B cell (primary cell): Measurements from ENCODE around the gene MAGIX. TPM values are rescaled to one million over a fixed set of nuclear protein-coding genes. Genes with fewer than 3 reads are reported as not detected.
A peak's percentile ranks its signal among the peaks of the same experiment; 100 is the strongest.

Experiments used
- ATAC-seq: fragments of 200-7000 bp; cut with Tn5 transposase; one replicate; pipeline ENCODE4 v1.10.0; 2021; ENCODE audit warnings: low read depth, mild to moderate bottlenecking, moderate number of reproducible peaks, moderate library complexity
- CTCF ChIA-PET: fragments of 350-600 bp; sonication (Branson Sonifier 250); formaldehyde crosslinking; loops from one replicate; lab custom pipeline; 2021; ENCODE audit warnings: antibody characterized with exemption, inconsistent platforms; lab: Charles Lee
- POLR2A ChIA-PET: fragments of 350-600 bp; sonication (Branson Sonifier 250); formaldehyde crosslinking; loops from one replicate; lab custom pipeline; 2021; ENCODE audit warnings: antibody characterized with exemption; lab: Charles Lee
- DNase-seq: peaks from one replicate; pipeline ENCODE4 v3.0.0; 2013
- H2AFZ ChIP-seq: 2 replicates; pipeline ENCODE4 v1.6.1; 2012; ENCODE audit warnings: mild to moderate bottlenecking, low read depth, low read length; ENCODE audit not compliant: insufficient read depth, poor library complexity, severe bottlenecking
- H3K27ac ChIP-seq, 2 donors: 1 replicate in 1 of 2; 2 replicates in 1 of 2; pipeline ENCODE4 v1.5.1; 2012 to 2013; ENCODE audit warnings: low read length in 2 of 2, mild to moderate bottlenecking in 2 of 2, moderate library complexity in 1 of 2
- H3K27me3 ChIP-seq, 4 experiments: fragments of 200-600 bp in 1 of 4; sonication (generic) in 1 of 4; replicated peaks in 1 of 4; 1 replicate in 2 of 4; 2 replicates in 2 of 4; pipeline versions ENCODE4 v1.6.1 to v1.7.0; 2013 to 2016; ENCODE audit warnings: low read length in 3 of 4, mild to moderate bottlenecking in 2 of 4, mixed read lengths in 1 of 4, moderate library complexity in 1 of 4; ENCODE audit not compliant: insufficient read depth in 4 of 4, control insufficient read depth in 3 of 4; ENCODE audit errors: control extremely low read depth in 1 of 4
- H3K36me3 ChIP-seq, 2 experiments: replicated peaks in 1 of 2; 1 replicate in 1 of 2; 2 replicates in 1 of 2; pipeline versions ENCODE4 v1.6.1 to v1.7.1; 2013; ENCODE audit warnings: low read length in 1 of 2; ENCODE audit not compliant: insufficient read depth in 2 of 2, control insufficient read depth in 1 of 2; ENCODE audit errors: control extremely low read depth in 1 of 2, extremely low read depth in 1 of 2
- H3K4me1 ChIP-seq, 2 donors: fragments of 200-600 bp in 1 of 2; sonication (generic) in 1 of 2; 1 replicate in 1 of 2; 2 replicates in 1 of 2; pipeline versions ENCODE4 v1.5.1 to v1.6.1; 2013 to 2017; ENCODE audit warnings: low read length in 2 of 2; ENCODE audit not compliant: control insufficient read depth in 2 of 2, insufficient read depth in 2 of 2
- H3K4me2 ChIP-seq: replicated peaks from 2 replicates; pipeline ENCODE3; 2012; ENCODE audit warnings: mild to moderate bottlenecking, low read depth, low read length; ENCODE audit not compliant: poor library complexity, severe bottlenecking
- H3K4me3 ChIP-seq, 5 experiments: fragments of 200-600 bp in 1 of 5; sonication (generic) in 1 of 5; 1 replicate in 3 of 5; 2 replicates in 2 of 5; pipeline versions ENCODE4 v1.5.1 to v1.7.0; 2011 to 2016; ENCODE audit warnings: low read length in 4 of 5, mild to moderate bottlenecking in 4 of 5, low read depth in 2 of 5, control low read depth in 1 of 5, moderate library complexity in 1 of 5; ENCODE audit not compliant: insufficient read depth in 1 of 5; ENCODE audit errors: control extremely low read depth in 1 of 5, extremely low read depth in 1 of 5
- H3K79me2 ChIP-seq: fragments of 200-600 bp; sonication (generic); one replicate; pipeline ENCODE4 v1.6.0; 2016; ENCODE audit warnings: low read length; ENCODE audit not compliant: control insufficient read depth, insufficient read depth
- H3K9ac ChIP-seq: fragments of 200-600 bp; sonication (generic); 2 replicates; pipeline ENCODE4 v1.6.1; 2017; ENCODE audit warnings: mild to moderate bottlenecking, low read length, moderate library complexity
- H3K9me3 ChIP-seq, 3 donors: one replicate each; pipeline versions ENCODE4 v1.6.1 to v1.7.1; 2013; ENCODE audit warnings: low read length in 2 of 3; ENCODE audit not compliant: control insufficient read depth in 2 of 3, insufficient read depth in 1 of 3; ENCODE audit errors: control extremely low read depth in 1 of 3
- H4K20me1 ChIP-seq: 2 replicates; pipeline ENCODE4 v1.6.0; 2012; ENCODE audit warnings: mild to moderate bottlenecking, low read length; ENCODE audit not compliant: insufficient read depth, control insufficient read depth, poor library complexity, severe bottlenecking
- H3K27ac Mint-ChIP-seq: one replicate; pipeline ENCODE4 v1.8.0; 2021; ENCODE audit warnings: mixed read lengths
- H3K27me3 Mint-ChIP-seq: one replicate; pipeline ENCODE4 v1.8.0; 2021; ENCODE audit warnings: mixed read lengths
- H3K4me1 Mint-ChIP-seq: one replicate; pipeline ENCODE4 v1.8.0; 2021; ENCODE audit warnings: mixed read lengths
- H3K4me3 Mint-ChIP-seq: one replicate; pipeline ENCODE4 v1.8.0; 2021; ENCODE audit warnings: mixed read lengths
- H3K9me3 Mint-ChIP-seq: one replicate; pipeline ENCODE4 v1.8.0; 2022; ENCODE audit warnings: mixed read lengths; ENCODE audit not compliant: insufficient read depth
- EZH2 ChIP-seq: IDR thresholded peaks from 2 replicates; pipeline ENCODE4 v1.6.1; 2012; ENCODE audit warnings: borderline replicate concordance, low read depth, mild to moderate bottlenecking, moderate library complexity, low read length; ENCODE audit not compliant: insufficient read depth, poor library complexity, severe bottlenecking
- WGBS: methylation state at CpG from one replicate; pipeline ENCODE4 v1.1.5; 2013; ENCODE audit warnings: missing lambda C conversion rate; ENCODE audit not compliant: insufficient coverage; 5-methylcytosine and 5-hydroxymethylcytosine counted together
- intact Hi-C: fragments of 100-400 bp; cut with micrococcal nuclease; formaldehyde crosslinking; loops from one replicate; pipeline ENCODE4 v1.10.0; 2022
- polyA plus RNA-seq: library from polyadenylated mRNA; depleted of rRNA; stranded (reverse); fragments of >200 nt; gene quantifications from 2 replicates; pipeline ENCODE4 v1.2.3, GENCODE V29; 2012
- total RNA-seq, 2 donors: library from RNA; stranded (reverse); fragments of 120-200 nt in 1 of 2; gene quantifications; 1 replicate in 1 of 2; 2 replicates in 1 of 2; pipeline versions ENCODE4 v1.2.3 to v1.2.4, GENCODE V29; 2013 to 2022
- TF ChIP-seq, protein P1 (sequence below): fragments of 200-600 bp; IDR thresholded peaks from one replicate; pipeline ENCODE4 v1.8.0; 2022; ENCODE audit warnings: antibody characterized with exemption, mild to moderate bottlenecking

The MAGIX gene
- total and polyA plus RNA-seq, 2 donors (not counting 1 experiment from before 2014, with no cell fraction given) = 1.2 to 2.4 TPM

DNA sequence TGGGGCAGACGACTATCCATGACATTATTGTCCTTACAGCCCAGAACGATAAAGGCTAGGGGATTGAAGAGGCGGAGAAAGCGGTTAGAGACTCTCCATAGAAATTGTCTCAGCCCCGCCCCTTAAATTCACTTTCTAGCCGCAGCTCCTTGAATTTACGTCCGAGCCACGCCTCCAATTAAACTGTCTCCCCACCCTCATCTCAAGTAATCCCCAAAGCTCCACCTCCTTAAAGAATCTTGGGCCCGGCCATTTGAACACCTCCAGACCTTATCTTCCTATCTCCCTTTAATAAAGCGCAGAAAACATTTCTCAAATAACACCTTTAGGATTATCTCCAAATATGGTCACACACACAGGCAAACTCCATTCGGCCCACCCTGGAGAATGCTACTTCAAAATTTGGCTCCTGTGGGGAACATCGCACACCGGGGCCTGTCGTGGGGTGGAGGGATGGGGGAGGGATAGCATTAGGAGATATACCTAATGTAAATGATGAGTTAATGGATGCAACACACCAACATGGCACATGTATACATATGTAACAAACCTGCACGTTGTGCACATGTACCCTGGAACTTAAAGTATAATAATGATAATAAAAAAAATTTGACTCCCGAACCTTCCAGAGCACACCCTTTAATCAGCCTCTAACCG is 7.2 kb upstream of the MAGIX start:
- Histone ChIP-seq H3K27me3 (no peaks in the 10 kb centered on the region), H3K4me3 (peak overlapping the region in 4 of 5 experiments; percentile 59 to 79 (median 64)), H2AFZ (peak overlapping the region; percentile 81), H3K36me3 (no peaks in the 10 kb centered on the region), H3K4me2 (peak overlapping the region; percentile 81), H3K79me2 (no peaks in the 10 kb centered on the region), H3K9me3 (no peaks in the 10 kb centered on the region), H3K27ac (peak overlapping the region; percentile 87 to 93), H4K20me1 (no peaks in the 10 kb centered on the region), H3K9ac (peak overlapping the region; percentile 82), H3K4me1 (peaks cover 8 to 14% of the 10 kb centered on the region in 2 donors)
- Mint-ChIP-seq H3K9me3 (no peaks in the 10 kb centered on the region), H3K27me3 (no peaks in the 10 kb centered on the region), H3K4me1 (peaks cover 15% of the 10 kb centered on the region), H3K27ac (peak overlapping the region; percentile 99), H3K4me3 (peak overlapping the region; percentile 96)
- ATAC-seq (no peak), DNase-seq (no peak)
- CTCF ChIA-PET = interaction anchor here (0.5 to 1.9 kb wide), 17 partner anchors 8 to 507 kb away, joined by 3 to 13 read pairs (median 4); partner anchors contain the start of gene HDAC6
- POLR2A ChIA-PET = interaction anchor here (0.6 to 1.4 kb wide), 5 partner anchors 11 to 263 kb away, joined by 3 to 12 read pairs (median 4); partner anchors contain the start of gene PLP2
- 3% methylated on average over 6 of the region's 18 CpGs for WGBS
- no peak for TF ChIP-seq EZH2
- intact Hi-C loops = no loop called here

DNA sequence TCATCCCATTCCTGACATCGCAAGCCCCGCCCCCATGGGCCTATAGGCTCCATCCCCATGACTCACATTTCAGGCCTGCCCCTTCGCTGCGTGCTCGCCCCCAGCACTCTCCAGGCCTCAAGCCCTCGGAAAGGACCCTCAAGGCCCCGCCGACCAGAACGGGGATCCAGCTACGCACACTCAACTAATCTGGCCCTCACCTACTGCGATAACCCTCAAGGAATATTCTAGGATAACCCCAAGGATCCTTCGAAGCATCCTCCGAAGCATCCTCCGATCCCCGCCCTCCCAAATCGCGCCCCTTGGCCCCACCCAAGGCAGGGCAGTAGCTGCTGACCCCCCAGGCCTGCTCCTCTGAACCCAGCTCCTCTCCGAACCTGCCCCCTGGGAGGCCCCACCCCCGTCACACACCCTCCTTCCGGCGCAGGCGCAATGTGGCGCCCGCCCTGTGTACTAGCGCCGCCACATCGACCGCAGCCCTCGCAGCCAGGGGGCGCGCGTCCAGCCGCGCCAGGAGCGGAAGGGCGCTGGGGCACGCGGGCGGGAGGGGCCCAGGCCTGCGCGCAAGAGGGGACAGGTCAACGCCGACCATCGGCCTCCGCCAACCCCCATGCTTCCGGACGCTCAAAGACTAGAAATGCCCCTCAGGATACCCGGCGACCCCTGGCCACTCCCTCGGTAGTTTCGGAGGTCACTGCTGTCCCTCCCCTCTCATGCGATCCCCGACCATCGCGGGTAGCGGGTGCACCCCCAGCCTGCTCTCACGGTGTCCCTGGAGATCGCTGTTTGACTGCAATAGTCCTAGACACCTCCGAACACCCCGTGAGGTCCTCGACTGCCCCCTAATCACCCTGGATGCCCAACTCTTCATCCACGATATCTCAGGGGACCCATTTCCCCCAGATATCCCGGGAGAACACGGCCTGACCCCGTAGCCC is 6.4 kb upstream of the MAGIX start:
- Histone ChIP-seq H2AFZ (peak overlapping the region; percentile 81), H4K20me1 (no peaks in the 10 kb centered on the region), H3K9ac (peak overlapping the region; percentile 82), H3K27ac (peak overlapping the region; percentile 87 to 93), H3K27me3 (no peaks in the 10 kb centered on the region), H3K4me3 (peak overlapping the region in 4 of 5 experiments; percentile 59 to 79 (median 64)), H3K36me3 (no peaks in the 10 kb centered on the region), H3K4me1 (peaks cover 8 to 14% of the 10 kb centered on the region in 2 donors), H3K9me3 (no peaks in the 10 kb centered on the region), H3K4me2 (peak overlapping the region; percentile 81), H3K79me2 (no peaks in the 10 kb centered on the region)
- POLR2A ChIA-PET = interaction anchor here (0.6 to 1.4 kb wide), 5 partner anchors 10 to 264 kb away, joined by 3 to 12 read pairs (median 4); partner anchors contain the start of gene PLP2
- Mint-ChIP-seq H3K27ac (peak overlapping the region; percentile 99), H3K4me1 (peaks cover 15% of the 10 kb centered on the region), H3K27me3 (no peaks in the 10 kb centered on the region), H3K4me3 (peak overlapping the region; percentile 96), H3K9me3 (no peaks in the 10 kb centered on the region)
- intact Hi-C loops = loop anchor here (2.0 kb wide), 2 partner anchors 17 to 79 kb away; partner anchors contain the start of gene CCDC22
- CTCF ChIA-PET = interaction anchor here (0.5 to 1.9 kb wide), 14 partner anchors 8 to 508 kb away, joined by 3 to 13 read pairs (median 4); partner anchors contain the start of gene HDAC6
- TF ChIP-seq, protein P1, sequence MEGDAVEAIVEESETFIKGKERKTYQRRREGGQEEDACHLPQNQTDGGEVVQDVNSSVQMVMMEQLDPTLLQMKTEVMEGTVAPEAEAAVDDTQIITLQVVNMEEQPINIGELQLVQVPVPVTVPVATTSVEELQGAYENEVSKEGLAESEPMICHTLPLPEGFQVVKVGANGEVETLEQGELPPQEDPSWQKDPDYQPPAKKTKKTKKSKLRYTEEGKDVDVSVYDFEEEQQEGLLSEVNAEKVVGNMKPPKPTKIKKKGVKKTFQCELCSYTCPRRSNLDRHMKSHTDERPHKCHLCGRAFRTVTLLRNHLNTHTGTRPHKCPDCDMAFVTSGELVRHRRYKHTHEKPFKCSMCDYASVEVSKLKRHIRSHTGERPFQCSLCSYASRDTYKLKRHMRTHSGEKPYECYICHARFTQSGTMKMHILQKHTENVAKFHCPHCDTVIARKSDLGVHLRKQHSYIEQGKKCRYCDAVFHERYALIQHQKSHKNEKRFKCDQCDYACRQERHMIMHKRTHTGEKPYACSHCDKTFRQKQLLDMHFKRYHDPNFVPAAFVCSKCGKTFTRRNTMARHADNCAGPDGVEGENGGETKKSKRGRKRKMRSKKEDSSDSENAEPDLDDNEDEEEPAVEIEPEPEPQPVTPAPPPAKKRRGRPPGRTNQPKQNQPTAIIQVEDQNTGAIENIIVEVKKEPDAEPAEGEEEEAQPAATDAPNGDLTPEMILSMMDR = peak; percentile 66
- TF ChIP-seq EZH2 = no peak
- ATAC-seq (peak; percentile 95), DNase-seq (peak; percentile 89)
- 2% methylated on average over 45 of the region's 65 CpGs for WGBS
